IPS-11a (cell line): ENCODE measurements around the gene CDK14.

Experiments
- H3K4me3 ChIP-seq: one replicate; pipeline ENCODE4 v1.5.1; 2013; ENCODE audit warnings: low read depth, low read length, control low read depth

Gene CDK14

GRCh38 chr7:91034459-91035368, 438.6 kb downstream of the CDK14 start:
- H3K4me3 ChIP-seq: no peak overlapping the region

- no peak overlapping the region for H3K4me3 ChIP-seq
Observed at GRCh38 chr7:91039033-91039432, 442.9 kb downstream of the CDK14 start.

DNA sequence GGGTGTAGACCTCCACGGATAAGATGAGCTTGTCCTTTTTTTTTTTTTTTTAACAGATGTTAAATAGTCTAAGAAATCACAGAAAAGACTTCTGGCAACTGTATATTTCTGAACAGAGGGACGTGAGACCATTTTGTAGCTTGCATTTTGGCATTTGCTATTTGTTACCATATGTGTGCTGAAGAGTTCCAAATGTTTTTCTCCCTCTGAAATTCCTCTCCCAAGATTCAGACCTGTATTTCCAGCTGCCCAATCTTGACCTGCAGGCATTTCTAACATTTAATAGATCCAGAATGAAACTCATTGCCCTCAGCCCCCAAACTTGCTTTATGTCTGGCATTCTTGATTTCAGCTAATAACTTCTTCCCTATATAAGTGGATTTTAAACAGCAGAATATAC, 445.0 kb downstream of the CDK14 start:
- H3K4me3 ChIP-seq: no peak overlapping the region

GRCh38 chr7:91041901-91042484, 445.9 kb downstream of the CDK14 start:
- no peak overlapping the region for H3K4me3 ChIP-seq

GRCh38 chr7:91043186-91043585, 447.1 kb downstream of the CDK14 start:
- H3K4me3 ChIP-seq: no peak overlapping the region

GRCh38 chr7:91043924-91044645, 448.0 kb downstream of the CDK14 start:
- no peak overlapping the region for H3K4me3 ChIP-seq

- no peak overlapping the region for H3K4me3 ChIP-seq
Observed at GRCh38 chr7:91045606-91046005, 449.5 kb downstream of the CDK14 start.

GRCh38 chr7:91046322-91047089, 450.4 kb downstream of the CDK14 start:
- H3K4me3 ChIP-seq: no peak overlapping the region

GRCh38 chr7:91047636-91048035, 451.5 kb downstream of the CDK14 start:
- H3K4me3 ChIP-seq: no peak overlapping the region

GRCh38 chr7:91050677-91051076, 454.6 kb downstream of the CDK14 start:
- H3K4me3 ChIP-seq: no peak overlapping the region

GRCh38 chr7:91051966-91052365, 455.8 kb downstream of the CDK14 start:
- no peak overlapping the region for H3K4me3 ChIP-seq

DNA sequence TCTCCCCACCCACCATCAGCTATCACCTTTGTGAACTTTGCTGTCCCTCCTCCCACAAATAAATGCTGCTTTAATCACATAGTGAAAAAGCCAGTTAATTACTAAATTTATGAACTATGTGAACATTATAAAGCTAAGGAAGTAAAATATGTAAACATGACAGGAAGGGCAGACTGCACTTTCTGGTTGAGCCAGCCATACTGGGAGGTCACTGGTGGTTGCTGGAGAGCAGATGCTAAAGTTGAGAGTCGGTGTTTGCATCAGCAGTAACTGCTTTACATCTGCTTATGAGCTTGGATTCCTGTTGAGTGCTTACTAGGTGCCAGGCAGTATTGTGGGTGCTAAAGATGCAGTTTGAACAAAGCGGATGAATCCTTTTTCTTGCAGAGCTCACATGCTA, 458.3 kb downstream of the CDK14 start:
- H3K4me3 ChIP-seq: no peak overlapping the region

DNA sequence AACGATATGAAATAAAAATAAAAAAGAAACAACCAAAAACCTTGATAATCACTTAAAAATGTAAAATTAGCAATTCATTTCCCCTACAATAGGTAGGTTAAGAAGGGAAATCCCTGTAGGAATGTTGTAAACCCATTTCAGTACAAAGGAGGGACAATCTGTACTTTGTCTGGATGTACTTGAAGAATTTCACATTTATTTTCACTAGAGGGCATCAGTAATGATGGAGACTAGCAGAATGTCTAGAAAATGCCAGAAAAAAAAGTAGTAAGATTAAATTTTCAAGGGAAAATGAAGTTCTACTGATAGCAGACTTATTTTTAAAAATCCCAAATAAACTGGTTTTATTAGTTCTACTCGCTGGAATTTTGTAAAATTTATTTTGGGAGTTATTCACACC, 459.1 kb downstream of the CDK14 start:
- H3K4me3 ChIP-seq: no peak overlapping the region

DNA sequence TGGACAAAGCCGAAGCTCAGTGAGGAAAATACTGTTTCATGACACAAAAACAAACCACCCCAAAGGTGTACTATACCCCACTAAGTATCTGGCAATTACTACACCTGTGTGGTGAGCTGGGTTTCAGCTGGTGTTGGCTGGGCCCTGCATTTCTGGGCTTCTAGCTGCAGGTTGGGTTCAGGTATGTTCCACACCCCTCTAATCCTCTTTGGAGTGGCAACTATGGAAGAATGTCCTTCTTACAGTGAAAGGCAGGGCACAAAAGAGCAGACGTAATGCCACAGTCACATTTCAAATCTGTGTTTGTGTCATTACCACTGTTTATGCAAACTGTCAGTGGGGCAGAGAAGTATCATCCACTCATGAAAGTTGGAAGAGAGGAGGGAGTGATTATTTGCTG, 466.6 kb downstream of the CDK14 start:
- no peak overlapping the region for H3K4me3 ChIP-seq

- no peak overlapping the region for H3K4me3 ChIP-seq
Observed at GRCh38 chr7:91064052-91064451, 467.9 kb downstream of the CDK14 start.

- no peak overlapping the region for H3K4me3 ChIP-seq
Observed at GRCh38 chr7:91064938-91065337, 468.8 kb downstream of the CDK14 start.

- H3K4me3 ChIP-seq: no peak overlapping the region
Observed at GRCh38 chr7:91066627-91067026, 470.5 kb downstream of the CDK14 start.

DNA sequence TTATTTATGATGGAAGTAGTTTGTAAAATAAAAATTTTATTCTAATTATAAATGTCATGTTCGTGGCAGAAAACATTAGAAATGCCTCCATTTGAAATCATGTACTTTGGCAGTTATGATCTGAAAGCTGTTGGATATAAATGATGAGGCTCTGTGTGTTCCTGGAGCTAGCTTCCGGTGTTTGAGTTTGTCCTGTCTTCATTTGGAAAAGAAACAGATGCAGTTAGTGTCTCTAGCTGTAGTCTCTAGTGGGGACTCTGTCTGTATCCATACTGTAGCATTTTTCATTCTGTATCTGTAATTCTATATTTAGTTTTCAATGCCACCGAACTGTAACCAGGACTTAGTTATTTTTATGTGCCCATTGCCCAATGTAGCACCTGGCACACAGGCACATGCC, 471.1 kb downstream of the CDK14 start:
- no peak overlapping the region for H3K4me3 ChIP-seq

DNA sequence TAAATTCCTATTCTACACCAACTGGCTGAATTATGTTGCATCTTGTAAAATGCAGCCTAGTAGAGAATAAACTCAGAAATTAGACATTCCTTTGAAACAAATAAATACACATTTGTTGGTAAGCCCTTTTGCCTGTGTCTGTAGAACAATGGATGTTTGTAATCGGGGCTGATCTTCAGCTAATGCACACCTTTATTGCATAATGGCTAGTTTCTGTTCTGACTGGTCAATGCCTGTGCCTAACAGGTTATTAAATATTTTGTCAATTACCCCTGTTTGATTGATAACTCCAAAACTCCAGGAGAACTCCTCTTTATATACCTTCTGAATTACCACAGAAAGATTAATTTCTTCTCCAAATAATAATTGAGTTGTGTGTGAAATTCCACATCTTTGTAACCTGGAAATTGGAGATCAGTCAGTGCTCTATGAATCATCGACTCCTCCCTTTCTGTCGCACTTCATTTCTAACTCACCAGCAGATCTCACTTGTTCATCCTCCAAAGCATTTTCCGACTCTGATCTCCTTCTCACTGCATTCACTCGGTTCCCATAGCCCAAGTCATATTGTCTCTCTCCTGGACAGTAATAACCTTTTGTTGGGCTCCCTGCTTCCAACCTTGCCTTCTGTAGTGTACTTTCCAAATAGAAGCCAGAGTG, 472.1 kb downstream of the CDK14 start:
- H3K4me3 ChIP-seq: no peak overlapping the region

- no peak overlapping the region for H3K4me3 ChIP-seq
Observed at GRCh38 chr7:91069146-91069545, 473.0 kb downstream of the CDK14 start.

GRCh38 chr7:91079487-91079886, 483.4 kb downstream of the CDK14 start:
- no peak overlapping the region for H3K4me3 ChIP-seq
